Upper lobe of left lung (tissue), 6 donors: ENCODE measurements around the gene ZFR2. TPM values are rescaled to one million over a fixed set of nuclear protein-coding genes. Genes with fewer than 3 reads are reported as not detected.

Experiments
- ATAC-seq, 2 donors: fragments of 200-7000 bp; cut with Tn5 transposase; one replicate each; pipeline ENCODE4 v1.9.1; 2022; ENCODE audit warnings: mild to moderate bottlenecking in 2 of 2, moderate library complexity in 2 of 2; ENCODE audit not compliant: low FRiP score in 2 of 2
- DNase-seq, 2 donors: peaks; one replicate each; pipeline ENCODE4 v3.0.0-alpha.2; 2019 to 2020
- H3K27ac ChIP-seq, 4 donors: fragments of 200-600 bp; sonication (generic); one replicate each; pipeline ENCODE4 v1.5.1; 2016 to 2019
- H3K27me3 ChIP-seq, 4 donors: fragments of 200-600 bp; sonication (generic); one replicate each; pipeline ENCODE4 v1.5.1; 2017 to 2019
- H3K36me3 ChIP-seq, 4 donors: fragments of 200-600 bp; sonication (generic); one replicate each; pipeline ENCODE4 v1.5.1; 2016 to 2019
- H3K4me1 ChIP-seq, 4 donors: fragments of 200-600 bp; sonication (generic); one replicate each; pipeline ENCODE4 v1.5.1; 2018 to 2019
- H3K4me3 ChIP-seq, 4 donors: fragments of 200-600 bp; sonication (generic); one replicate each; pipeline ENCODE4 v1.5.1; 2017 to 2019; ENCODE audit warnings: mild to moderate bottlenecking in 2 of 4, moderate library complexity in 1 of 4
- H3K9me3 ChIP-seq, 4 donors: fragments of 200-600 bp; sonication (generic); one replicate each; pipeline ENCODE4 v1.5.1; 2018 to 2019
- EP300 ChIP-seq, 4 donors: sonication (generic); formaldehyde crosslinking; IDR thresholded peaks; one replicate each; pipeline ENCODE4 v1.5.1; 2017; ENCODE audit warnings: antibody characterized with exemption in 4 of 4, control low read depth in 2 of 4
- POLR2A ChIP-seq, 4 donors: fragments of 450-650 bp; IDR thresholded peaks; one replicate each; pipeline ENCODE4 v1.5.1; 2016 to 2017; ENCODE audit warnings: antibody characterized with exemption in 4 of 4, mild to moderate bottlenecking in 2 of 4
- POLR2AphosphoS5 ChIP-seq, 2 donors: sonication (generic); formaldehyde crosslinking; IDR thresholded peaks; one replicate each; pipeline ENCODE4 v1.5.1; 2017; ENCODE audit warnings: antibody characterized with exemption in 2 of 2
- WGBS, 2 donors: methylation state at CpG; one replicate each; pipeline ENCODE4 v1.1.5; 2017 to 2018; 5-methylcytosine and 5-hydroxymethylcytosine counted together
- total RNA-seq, 6 donors: library from RNA; depleted of rRNA in 4 of 6; stranded (reverse); fragments of >200 nt in 4 of 6; gene quantifications; one replicate each; pipeline versions ENCODE4 v1.1.0 to v1.2.1, GENCODE V29; 2016 to 2021
- TF ChIP-seq, protein P1 (sequence below), 6 experiments: fragments of 450-650 bp in 4 of 6; fragments of 200-600 bp in 2 of 6; sonication (generic) in 2 of 6; IDR thresholded peaks; one replicate each; pipeline ENCODE4 v1.5.1; 2016 to 2019; ENCODE audit warnings: antibody characterized with exemption in 6 of 6
- donor health status: DM: no; HTN: no; CAD: no; lungs with moderate emphysema.
- donor health status: DM: no; HTN: yes; CAD: no; lungs with severe emphysema.

ZFR2 gene
- total RNA-seq, 6 donors from 2014 or later, result 0.11 to 4.2 (median 0.30) TPM; not detected in 3

DNA sequence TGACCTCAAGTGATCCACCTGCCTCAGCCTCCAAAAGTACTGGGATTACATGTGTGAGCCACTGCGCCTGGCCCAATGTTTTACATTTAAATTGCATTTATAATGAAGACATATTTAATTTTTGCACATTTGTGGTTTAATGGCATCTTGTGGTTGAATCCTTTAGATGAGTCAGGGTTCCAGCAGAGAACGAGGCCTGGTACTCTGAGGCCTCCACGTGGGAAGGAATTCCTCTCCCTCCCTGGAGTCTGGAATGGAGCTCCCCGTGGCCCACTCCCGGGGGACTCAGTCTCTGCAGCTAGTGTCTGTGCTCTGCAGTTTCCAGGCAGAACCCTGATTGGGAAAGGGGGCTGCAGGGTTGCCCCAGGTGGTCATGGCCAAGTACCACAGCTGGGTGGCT is 24.2 kb downstream of the ZFR2 start:
- no peak overlapping the region for H3K27ac ChIP-seq
- H3K9me3 ChIP-seq, result peaks cover 0 to 3% (median 0%) of the 10 kb centered on the region in 4 donors
- no peaks in the 10 kb centered on the region for H3K4me1 ChIP-seq
- H3K27me3 ChIP-seq, result no peaks in the 10 kb centered on the region
- no peak for DNase-seq
- no peak overlapping the region for H3K4me3 ChIP-seq
- no peaks in the 10 kb centered on the region for H3K36me3 ChIP-seq
- TF ChIP-seq, protein P1, sequence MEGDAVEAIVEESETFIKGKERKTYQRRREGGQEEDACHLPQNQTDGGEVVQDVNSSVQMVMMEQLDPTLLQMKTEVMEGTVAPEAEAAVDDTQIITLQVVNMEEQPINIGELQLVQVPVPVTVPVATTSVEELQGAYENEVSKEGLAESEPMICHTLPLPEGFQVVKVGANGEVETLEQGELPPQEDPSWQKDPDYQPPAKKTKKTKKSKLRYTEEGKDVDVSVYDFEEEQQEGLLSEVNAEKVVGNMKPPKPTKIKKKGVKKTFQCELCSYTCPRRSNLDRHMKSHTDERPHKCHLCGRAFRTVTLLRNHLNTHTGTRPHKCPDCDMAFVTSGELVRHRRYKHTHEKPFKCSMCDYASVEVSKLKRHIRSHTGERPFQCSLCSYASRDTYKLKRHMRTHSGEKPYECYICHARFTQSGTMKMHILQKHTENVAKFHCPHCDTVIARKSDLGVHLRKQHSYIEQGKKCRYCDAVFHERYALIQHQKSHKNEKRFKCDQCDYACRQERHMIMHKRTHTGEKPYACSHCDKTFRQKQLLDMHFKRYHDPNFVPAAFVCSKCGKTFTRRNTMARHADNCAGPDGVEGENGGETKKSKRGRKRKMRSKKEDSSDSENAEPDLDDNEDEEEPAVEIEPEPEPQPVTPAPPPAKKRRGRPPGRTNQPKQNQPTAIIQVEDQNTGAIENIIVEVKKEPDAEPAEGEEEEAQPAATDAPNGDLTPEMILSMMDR (IDR thresholded peaks at IDR 0.05), result no peak
- TF ChIP-seq POLR2AphosphoS5 (IDR thresholded peaks at IDR 0.05), result no peak
- TF ChIP-seq POLR2A (IDR thresholded peaks at IDR 0.05), result no peak
- no peak for TF ChIP-seq EP300 (IDR thresholded peaks at IDR 0.05)
- 65 to 66% methylated on average over 5 of the region's 5 CpGs for WGBS, 2 donors
- ATAC-seq, result no peak

DNA sequence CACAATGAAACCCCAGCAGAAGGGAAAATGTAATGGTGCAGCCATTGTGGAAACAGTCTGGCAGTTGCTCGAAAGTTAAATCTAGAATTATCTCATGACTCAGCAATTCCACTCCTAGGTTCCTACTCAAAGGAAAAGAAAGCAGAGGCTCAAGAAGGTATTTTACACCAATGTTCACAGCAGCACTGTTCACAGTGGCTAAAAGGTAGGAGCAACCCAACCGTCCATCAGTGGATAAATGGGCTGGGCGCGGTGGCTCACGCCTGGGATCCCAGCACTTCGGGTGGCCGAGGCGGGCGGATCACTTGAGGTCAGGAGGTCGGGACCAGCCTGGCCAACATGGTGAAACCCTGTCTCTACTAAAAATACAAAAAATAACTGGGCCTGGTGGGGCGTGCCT is 25.9 kb downstream of the ZFR2 start:
- DNase-seq (no peak), ATAC-seq (no peak)
- Histone ChIP-seq H3K4me1 (no peaks in the 10 kb centered on the region), H3K9me3 (peaks cover 0 to 3% (median 0%) of the 10 kb centered on the region in 4 donors), H3K4me3 (no peak overlapping the region), H3K36me3 (no peaks in the 10 kb centered on the region), H3K27ac (no peak overlapping the region), H3K27me3 (no peaks in the 10 kb centered on the region)
- 82 to 85% methylated on average over 11 of the region's 11 CpGs for WGBS, 2 donors
- TF ChIP-seq POLR2AphosphoS5 (IDR thresholded peaks at IDR 0.05), result no peak
- no peak for TF ChIP-seq EP300 (IDR thresholded peaks at IDR 0.05)
- TF ChIP-seq, protein P1 (IDR thresholded peaks at IDR 0.05), result no peak
- TF ChIP-seq POLR2A (IDR thresholded peaks at IDR 0.05), result no peak

DNA sequence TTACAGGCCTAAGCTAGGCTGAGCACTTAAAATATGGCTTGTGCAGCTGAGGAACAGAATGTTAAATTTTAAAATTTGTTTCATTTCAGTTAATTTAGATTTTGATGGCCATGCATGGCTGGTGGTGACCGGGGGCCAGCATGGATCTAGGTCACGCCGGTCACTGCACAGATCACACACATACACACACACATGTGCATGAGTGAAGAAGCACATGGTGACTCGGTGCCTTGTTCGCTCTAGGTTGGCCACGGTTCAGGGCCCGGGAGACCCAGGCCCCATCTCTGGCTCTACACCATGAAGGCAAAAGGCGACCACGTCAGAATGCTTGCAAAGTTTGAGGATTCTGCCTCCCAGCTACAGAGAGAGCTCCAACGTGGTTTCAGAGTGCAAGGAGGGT is 28.0 kb downstream of the ZFR2 start:
- H3K27me3 ChIP-seq, result no peaks in the 10 kb centered on the region
- H3K27ac ChIP-seq, result no peak overlapping the region
- no peaks in the 10 kb centered on the region for H3K4me1 ChIP-seq
- ATAC-seq (no peak), DNase-seq (no peak)
- no peaks in the 10 kb centered on the region for H3K9me3 ChIP-seq
- no peak overlapping the region for H3K4me3 ChIP-seq
- TF ChIP-seq EP300 (IDR thresholded peaks at IDR 0.05), result no peak
- no peak for TF ChIP-seq POLR2AphosphoS5 (IDR thresholded peaks at IDR 0.05)
- TF ChIP-seq POLR2A (IDR thresholded peaks at IDR 0.05), result no peak
- TF ChIP-seq, protein P1 (IDR thresholded peaks at IDR 0.05), result no peak
- WGBS, 2 donors, result 80 to 89% methylated on average over 7 to 10 of the region's 10 CpGs
- no peaks in the 10 kb centered on the region for H3K36me3 ChIP-seq

DNA sequence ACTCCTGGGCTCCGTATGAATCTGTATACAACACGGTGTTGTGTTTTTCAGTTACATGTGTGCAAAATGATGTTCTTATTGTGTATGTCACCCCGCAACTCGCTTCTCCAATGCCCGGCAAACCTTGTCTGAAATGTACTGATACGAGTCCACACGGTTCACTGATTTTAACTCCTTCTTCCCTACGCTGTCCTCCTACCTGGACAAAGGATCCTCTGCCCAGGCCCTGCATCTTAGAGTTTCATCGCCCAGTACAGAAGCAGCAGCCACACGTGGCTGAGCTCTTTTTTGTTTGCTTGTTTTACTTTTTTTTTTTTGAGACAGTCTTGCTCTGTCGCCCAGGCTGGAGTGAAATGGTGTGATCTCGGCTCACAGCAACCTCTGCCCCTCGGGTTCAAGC is 28.9 kb downstream of the ZFR2 start:
- H3K4me1 ChIP-seq, result no peaks in the 10 kb centered on the region
- TF ChIP-seq EP300 (IDR thresholded peaks at IDR 0.05), result no peak
- TF ChIP-seq, protein P1 (IDR thresholded peaks at IDR 0.05), result no peak
- ATAC-seq (no peak), DNase-seq (no peak)
- no peaks in the 10 kb centered on the region for H3K27me3 ChIP-seq
- no peaks in the 10 kb centered on the region for H3K9me3 ChIP-seq
- WGBS, 2 donors, result 70 to 74% methylated on average over 13 of the region's 13 CpGs
- no peak overlapping the region for H3K4me3 ChIP-seq
- no peak overlapping the region for H3K27ac ChIP-seq
- no peaks in the 10 kb centered on the region for H3K36me3 ChIP-seq

GRCh38 chr19:3838661-3839060 is 30.2 kb downstream of the ZFR2 start:
- no peak overlapping the region for H3K27ac ChIP-seq
- no peak overlapping the region for H3K4me3 ChIP-seq
- no peak for TF ChIP-seq POLR2AphosphoS5 (IDR thresholded peaks at IDR 0.05)
- TF ChIP-seq EP300 (IDR thresholded peaks at IDR 0.05), result no peak
- no peaks in the 10 kb centered on the region for H3K27me3 ChIP-seq
- no peaks in the 10 kb centered on the region for H3K4me1 ChIP-seq
- ATAC-seq, result no peak
- H3K36me3 ChIP-seq, result no peaks in the 10 kb centered on the region
- WGBS, 2 donors, result 86 to 87% methylated on average over 11 of the region's 13 CpGs
- H3K9me3 ChIP-seq, result no peaks in the 10 kb centered on the region
- DNase-seq, result no peak
